NCI-H524 (cell line): Measurements from ENCODE around the gene GDF11.
"Not testable (repeated sequence)": the region's sequence is repeated elsewhere in the genome, so short reads cannot be mapped to it uniquely, and the experiment has no call there.

Experiments used
- DNase-seq, 2 experiments: peaks; one replicate each; lab custom pipeline; 2025; lab: John Stamatoyannopoulos, UW

GDF11 gene

DNA sequence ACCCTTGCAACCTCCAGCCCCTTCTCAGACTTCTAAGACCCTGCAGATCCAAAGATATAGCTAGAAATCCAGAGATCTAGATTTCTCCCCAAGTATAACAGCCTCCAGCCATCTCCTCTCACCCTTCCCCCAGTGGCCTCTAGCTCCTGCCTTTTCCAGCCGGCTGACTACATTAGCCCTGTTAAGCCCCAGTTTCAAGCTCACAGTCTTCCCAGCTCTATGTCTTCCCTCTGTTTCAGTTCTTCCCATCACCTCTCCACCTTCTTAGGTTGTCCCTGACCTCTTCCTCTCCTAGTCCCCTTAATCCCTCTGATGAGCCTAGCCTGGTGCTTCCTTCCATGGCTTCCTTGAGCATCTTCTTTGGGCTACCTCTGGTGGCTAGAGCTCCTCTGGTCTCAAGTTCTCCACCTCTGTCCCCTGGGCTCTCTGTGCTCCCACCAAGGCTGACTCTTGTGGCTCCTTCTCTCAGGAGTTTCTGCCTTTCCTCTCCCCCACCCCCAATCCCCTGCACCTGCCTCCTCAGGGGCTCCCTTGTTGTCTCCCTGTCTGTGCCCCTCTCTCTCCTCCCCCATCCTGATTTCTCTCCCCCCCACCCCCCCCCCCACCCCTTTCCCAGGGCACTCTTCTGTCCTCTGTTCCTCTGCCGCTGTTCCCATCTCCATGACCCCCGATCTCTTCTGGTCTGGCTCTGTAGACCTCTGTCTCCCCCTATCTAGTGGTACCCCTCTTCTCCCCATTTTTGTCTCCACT, 816 bp upstream of the GDF11 start:
- no peak for DNase-seq

DNA sequence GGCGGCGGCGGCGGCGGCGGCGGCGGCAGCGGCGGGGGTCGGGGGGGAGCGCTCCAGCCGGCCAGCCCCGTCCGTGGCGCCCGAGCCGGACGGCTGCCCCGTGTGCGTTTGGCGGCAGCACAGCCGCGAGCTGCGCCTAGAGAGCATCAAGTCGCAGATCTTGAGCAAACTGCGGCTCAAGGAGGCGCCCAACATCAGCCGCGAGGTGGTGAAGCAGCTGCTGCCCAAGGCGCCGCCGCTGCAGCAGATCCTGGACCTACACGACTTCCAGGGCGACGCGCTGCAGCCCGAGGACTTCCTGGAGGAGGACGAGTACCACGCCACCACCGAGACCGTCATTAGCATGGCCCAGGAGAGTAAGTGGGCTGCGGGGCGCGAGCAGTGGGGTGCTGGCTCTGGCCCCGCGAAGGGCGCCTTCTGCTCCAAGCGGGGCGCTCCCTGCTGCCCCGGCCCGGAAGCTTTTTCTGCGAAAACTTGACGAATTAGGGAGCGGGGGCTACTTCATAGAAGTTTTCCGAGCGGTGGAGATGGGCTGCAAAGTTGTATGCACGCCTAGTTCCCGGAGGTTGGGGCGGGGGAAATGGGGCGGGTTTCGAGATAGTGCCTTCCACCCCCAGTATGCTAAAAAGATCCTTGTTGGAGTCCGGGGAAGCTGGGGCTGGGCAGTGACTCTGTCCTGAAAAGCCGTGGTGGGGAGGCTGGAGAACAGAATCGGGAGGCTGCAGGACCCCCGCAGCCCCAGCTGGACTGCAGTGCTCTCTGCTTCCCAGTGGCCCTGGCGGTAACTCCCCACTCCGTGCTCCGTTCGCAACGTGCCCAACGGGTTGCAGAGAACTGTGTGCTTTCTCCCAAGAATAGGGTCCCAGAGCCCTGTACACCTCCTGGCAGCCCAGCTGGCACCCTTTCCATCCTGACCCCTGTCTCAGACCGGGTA, 751 bp downstream of the GDF11 start:
- DNase-seq: peak; percentile 32 to 73

DNA sequence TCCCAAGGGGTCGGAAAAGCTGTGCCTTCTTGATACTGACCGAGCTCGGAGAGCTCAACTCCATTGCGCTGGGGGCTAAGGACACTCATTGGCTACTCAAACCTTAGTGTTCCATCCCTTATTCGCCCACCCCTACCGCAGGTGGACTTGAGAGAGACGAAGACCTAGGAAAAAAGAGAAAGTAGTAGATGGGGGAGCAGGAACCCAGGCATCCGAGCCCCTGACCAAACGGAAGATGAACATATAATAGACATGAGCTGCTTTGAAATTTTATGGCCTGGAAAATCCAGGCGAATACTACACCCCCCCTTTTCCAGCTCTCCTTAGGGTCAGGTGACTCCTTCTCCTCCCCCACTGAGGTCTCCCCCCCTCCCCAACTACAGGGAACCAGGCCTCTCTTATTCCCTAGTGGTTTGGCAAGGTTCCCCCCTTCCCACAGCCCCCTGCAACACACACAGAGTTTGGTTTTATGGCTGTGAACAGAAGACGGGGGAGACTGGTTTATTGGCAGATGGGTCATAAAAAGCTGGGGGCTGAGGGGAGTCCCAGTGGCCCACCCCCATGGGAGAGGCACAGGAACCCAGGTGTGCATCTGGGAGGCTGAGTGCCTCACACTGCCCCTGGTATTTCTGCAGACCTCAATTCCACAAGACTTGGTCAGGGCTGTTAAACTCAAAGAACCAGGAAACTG, 1.6 kb downstream of the GDF11 start:
- peak; percentile 6 to 29 for DNase-seq

DNA sequence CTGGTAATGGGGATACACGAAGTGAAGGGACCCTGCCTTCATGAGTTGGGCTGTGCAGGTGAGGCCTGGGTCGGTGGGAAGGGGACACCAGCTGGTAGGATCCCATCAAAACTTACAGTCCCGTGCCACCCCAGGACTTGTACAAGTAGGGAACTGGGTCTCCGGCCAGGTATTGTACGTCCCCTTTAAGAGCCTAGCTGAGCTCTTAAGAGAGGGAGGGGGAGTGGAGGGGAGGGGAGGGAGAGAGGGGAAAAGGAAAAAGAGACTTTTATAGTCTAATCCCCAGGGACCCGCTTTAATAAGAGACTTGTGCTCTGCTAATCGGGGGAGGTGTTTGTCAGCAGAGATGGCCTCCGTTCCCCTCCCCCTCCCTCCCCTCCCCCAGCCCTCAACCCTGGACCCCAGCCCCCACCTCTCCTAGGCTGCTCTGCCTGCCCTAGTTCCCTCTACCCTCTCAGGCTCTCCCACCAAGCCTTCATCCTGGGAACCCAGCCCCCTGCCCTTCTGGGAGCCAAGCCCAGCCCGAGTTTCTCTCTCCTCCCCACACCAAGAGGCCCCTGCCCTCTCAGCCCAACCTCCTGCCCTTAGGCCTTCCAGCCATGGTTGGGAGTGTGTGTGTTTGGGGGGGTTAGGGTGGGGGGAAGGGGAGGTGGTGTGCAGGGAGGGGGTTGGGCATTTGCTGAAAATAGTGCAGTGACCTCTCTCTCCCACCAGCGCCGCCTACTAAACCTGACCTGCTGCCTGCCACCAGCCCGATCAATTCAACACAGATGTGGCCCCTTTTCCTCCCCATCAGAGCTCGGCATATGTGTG, 2.6 kb downstream of the GDF11 start:
- DNase-seq: peak; percentile 78 to 91

DNA sequence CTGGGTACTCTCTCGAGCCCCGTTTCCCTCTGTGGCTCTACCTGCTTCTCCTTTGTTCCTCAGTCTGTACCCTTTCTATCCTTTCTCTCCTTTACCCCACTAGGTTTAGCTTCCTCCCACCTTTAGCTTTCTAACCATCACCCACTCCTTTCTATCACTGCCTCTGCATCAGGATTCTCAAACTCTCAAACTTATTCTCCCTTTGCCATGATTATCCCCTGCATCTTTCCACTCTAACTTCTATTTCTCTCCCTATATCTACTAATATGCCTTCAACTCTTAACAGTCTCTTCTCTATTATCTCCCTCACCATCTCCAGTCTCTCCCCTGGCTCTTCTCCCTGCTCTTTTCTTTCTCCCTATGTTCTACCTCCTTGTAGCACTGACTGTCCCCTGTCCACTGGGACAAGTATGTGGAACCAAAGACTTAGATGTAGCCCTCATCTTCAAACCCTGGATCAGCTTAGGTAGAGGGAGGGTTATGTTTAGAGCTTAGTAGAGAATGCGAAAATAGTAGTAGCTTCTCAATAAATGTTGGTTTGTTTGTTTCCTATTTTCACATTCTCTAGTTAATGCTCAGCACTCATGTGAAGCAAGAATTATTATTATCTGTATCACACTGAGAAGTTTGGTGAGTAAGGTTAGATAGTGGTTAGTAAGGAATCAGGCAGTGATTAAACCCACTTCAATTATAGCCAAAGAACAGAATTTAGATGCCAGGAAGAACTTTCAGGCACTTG, 3.4 kb downstream of the GDF11 start:
- DNase-seq: no peak

DNA sequence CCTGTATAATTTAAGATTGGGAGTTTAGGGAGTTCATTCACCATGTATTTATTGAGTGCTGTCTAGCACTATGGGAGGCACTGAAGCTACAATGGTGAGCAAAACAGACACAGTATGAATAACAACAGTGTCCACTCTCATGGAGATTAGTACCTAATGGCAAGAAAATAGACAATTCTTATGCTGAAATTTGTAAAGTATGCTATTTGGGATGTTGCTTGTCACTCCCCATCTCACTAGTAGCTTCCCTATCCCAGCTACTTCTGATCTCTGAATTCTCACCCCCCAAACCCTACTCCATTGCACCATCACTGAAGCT, 4.0 kb downstream of the GDF11 start:
- DNase-seq: no peak

DNA sequence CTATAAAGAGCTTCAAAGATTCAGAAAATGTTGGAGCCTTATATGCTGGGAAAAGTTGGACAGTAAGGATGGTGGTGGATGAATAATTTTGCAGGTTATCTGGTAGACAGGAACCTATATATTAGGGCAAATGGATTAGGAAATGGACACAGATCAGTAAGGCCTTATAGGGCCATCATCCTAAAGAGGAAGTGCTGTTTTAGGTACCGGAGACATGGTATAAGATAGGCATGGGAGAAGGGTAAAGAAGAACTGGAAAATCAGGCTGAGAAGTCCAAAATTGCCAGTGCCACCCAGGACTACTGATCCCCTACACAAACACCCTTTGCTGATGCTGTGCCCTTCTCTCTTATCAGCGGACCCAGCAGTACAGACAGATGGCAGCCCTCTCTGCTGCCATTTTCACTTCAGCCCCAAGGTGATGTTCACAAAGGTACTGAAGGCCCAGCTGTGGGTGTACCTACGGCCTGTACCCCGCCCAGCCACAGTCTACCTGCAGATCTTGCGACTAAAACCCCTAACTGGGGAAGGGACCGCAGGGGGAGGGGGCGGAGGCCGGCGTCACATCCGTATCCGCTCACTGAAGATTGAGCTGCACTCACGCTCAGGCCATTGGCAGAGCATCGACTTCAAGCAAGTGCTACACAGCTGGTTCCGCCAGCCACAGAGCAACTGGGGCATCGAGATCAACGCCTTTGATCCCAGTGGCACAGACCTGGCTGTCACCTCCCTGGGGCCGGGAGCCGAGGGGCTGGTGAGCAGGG, 5.5 kb downstream of the GDF11 start:
- no peak for DNase-seq

DNA sequence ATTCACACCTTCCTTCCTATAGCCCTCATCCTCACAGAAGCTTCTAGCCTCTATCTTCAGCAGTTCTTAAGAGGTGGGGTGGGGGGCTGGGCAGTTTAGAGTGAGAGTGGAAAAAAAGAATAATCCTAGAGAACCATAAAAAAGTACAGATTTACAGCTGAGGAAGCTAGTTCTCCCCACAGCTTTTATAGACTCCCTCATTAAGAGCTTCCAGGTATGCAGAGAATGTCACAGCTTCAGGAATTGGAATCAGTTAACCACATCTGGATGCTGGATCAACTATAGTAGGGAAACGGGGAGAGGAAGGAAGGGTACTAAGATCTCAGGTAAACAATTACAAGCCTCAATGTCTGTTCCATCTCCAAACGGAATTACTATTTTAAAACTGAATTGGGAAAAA, 12.3 kb downstream of the GDF11 start:
- no peak for DNase-seq

DNA sequence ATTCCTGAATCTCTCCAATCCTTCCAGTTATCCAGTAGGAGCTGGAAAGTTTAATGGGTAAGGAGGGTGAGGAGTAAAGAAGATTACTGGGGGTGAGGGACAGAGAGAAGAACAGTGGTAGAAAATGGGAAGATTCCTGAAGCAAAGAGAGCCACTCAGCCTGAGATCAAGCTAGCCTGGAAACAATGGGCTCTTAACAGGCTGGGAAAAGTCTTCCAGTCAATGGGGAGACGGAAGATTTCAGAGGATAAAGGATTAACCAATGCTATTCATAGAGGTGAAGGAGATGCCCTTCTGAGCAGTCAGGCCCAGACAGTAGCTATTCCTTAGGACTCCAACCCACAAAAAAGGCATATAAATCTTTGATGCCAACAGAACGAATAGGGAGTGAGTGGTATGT, 14.8 kb downstream of the GDF11 start:
- DNase-seq: no peak

DNA sequence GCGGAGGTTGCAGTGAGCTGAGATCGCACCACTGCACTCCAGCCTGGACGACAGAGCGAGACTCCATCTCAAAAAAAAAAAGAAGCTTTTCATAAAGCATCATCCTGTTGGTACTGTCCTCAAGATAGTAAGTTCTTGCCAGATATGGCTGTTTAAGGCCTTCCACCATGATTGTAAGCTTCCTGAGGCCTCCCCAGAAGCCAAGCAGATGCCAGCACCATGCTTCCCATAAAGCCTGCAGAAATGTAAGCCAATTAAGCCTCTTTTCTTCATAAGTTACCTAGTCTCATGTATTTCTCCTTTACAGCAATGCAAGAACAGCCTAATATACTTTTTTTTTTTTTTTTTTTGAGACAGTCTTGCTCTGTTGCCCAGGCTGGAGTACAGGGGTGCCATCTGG, 15.7 kb downstream of the GDF11 start:
- not testable (repeated sequence) for DNase-seq

DNA sequence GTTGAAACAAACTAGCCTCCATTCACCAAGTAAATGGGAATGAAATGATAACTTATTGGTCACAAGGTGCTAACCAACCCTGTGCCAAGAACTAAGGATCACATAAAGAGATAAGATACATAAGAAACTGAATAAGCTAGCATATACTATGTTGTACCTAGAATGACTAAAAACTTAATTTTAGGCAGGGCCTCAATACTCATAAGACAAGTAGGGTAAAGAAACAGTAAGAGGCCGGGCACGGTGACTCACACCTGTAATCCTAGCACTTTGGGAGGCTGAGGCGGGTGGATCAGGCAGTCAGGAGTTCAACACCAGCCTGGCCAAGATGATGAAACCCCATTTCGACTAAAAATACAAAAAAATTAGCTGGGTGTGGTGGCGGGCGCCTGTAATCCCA, 17.7 kb downstream of the GDF11 start:
- DNase-seq: no peak

DNA sequence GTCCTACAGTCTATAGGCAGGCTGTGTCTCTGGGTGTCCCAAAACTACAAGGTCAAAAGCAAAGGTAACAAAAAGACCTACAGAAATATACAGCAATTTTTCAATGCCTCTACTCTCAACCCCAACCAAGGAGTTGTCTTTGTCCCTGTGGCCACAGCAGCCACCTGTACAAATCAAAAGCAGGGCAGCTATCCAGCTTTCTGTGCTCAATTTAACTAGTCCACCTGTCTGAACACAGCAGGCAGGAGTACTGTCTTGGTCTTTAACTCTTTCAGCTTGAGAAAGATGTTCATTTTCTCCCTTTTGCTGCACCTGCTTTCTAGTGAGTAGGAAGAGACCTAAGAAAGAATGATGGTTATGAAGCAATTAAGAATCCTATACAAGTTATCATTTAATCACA, 19.7 kb downstream of the GDF11 start:
- no peak for DNase-seq

DNA sequence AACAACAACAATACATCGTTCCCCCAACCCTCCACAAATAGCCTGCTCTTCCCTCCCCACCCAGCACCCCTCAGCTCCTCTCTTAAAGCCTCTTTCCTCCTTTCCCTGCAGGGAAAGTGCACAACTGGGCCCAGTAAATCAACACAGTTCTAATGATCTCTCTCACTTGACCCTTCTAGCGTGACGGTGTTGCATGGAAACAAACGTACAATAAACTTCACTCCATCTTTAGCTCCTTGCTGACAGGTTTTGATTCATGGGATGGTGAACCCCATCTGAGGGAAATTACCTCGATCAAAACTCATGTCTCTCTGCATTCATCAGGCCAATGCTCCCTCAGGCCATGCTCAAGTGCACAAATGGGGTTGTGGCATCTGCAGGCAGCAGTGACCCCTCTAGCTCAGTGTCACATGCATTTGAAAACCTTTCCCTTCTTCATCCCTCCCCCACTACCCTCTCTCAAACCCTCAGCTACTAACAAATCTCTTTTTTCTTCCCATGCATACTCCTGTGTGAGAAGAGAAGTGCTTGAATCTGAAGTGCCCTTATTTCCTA, 22.9 kb downstream of the GDF11 start:
- DNase-seq: no peak

DNA sequence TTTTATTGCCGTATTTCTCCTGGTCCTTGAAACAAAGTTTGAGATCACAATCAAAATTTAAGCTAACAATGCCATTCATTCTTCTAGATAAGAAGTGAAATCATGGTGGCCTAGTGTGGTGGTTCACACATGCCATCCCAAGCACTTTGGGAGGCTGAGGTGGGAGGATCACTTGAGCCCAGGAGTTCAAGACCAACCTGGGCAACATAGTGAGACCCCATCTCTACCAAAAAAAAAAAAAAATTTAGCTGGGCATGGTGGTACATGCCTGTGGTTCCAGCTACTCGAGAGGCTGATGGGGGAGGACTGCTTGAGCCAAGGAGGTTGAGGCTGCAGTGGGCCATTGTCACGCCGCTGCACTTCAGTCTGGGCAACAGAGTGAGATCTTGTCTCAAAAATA, 24.2 kb downstream of the GDF11 start:
- no peak for DNase-seq

DNA sequence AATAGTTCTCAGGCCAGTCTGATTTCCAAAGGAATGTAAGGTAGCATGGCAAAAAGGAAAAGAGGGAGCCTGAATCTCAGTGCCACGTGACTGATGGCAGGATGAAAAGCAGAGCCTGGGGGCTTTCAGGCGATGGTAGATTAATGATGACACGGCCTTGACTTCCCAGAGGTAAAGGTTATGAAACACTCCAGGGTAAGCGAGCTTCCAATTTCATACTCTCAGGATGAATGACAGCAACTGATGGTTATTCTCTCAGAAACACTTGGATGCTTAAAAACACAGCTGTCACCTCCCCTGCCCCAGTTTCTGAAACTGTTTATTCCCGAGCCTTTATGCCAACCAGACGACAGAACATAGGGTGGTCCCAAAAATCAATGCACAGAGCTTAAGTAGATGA, 28.8 kb downstream of the GDF11 start:
- DNase-seq: peak; percentile 88 to 94

DNA sequence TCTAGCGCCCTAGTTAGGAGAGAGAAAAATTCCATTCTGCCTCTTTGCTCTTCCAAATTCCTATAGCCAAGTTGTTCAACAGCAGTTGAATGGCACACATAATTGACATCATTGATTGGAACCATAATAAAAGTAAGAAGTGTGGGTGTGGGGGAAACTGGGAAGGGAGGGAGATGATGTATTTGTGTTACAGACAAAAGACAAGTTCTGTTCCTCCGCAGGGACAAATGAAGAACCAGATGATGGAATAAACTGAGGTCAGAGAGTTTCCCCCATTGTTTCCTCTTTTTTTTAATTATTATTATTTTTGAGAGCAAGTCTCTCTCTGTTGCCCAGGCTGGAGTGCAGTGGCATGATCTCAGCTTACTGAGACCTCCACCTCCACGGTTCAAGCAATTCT, 34.9 kb downstream of the GDF11 start:
- DNase-seq: no peak

DNA sequence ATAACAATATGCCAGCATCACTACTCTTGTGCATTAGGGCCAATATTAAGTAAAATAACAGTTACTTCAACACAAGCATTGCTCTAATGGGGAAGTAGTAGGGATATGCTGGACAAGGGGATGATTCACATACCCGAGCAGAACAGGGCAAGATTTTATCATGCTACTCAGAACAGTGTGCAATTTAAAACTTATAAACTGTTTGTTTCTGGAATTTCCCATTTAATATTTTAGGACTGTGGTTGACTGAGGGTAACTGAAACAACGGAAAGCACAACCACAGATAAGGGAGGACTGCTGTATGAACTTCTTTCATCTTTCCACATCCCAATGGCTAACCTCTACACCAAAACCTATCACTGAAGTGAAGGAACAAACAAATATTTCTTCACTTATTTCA, 37.8 kb downstream of the GDF11 start:
- no peak for DNase-seq

DNA sequence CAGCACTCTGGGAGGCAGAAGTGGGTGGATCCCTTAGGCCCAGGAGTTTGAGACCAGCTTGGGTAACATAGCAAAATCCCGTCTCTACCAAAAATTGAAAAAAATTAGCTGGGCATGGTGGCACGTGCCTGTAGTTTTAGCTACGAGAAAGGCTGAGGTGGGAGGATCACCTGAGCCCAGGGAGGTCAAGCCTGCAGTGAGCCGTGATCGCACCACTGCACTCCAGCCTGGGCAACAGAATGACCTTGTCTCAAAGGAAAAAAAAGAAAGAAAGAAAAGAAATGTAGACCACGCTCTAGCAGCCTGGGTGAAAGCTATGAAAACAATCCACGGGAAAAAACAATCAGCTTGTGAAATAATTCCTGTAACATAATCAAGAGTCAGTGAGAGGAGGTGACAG, 45.6 kb downstream of the GDF11 start:
- DNase-seq: no peak

DNA sequence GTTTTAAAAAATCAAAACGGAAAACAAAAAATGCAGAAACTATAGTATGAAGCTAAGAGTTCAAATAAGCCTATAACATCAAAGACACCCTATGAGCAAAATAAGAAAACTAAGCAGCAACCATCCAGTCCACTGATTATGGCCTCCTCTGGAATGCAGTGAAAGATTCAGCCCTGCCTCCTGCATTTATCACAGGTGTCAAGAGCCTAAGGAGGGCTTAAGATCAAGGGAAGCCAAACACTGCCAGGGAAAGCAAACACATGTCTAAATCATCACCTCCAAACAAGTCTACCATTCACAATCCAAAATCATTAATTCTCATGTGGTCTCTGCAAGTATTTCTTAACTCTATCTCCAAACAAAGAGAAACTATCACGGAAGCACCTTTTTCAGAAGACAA, 46.2 kb downstream of the GDF11 start:
- DNase-seq: no peak

DNA sequence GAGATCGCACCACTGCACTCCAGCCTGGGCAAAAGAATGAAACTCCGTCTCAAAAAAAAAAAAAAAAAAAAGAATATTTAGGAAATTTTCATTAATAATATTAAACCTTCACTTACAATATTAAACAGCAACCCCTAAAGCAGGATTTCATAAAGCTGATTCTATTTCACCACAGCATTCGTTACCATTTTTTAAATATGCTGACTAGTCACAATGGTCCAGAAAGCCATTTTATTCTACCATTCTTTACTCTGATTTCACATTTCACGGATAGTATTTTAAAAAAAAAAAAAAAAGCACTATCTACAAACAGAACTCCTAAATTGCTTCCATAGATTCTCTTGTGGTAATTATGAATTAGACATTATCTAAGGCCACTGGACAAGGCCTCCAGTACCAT, 47.0 kb downstream of the GDF11 start:
- no peak for DNase-seq
